Left lobe of liver (tissue), 2 donors: ENCODE data around the gene ABCA10. TPM values are rescaled to one million over a fixed set of nuclear protein-coding genes. Genes with fewer than 3 reads are reported as not detected.
"Not testable (repeated sequence)": the region's sequence is repeated elsewhere in the genome, so short reads cannot be mapped to it uniquely, and the experiment has no call there.

Source experiments
- ATAC-seq: fragments of 200-7000 bp; cut with Tn5 transposase; one replicate; pipeline ENCODE4 v1.9.1; 2020; ENCODE audit warnings: mild to moderate bottlenecking, moderate library complexity
- DNase-seq: peaks from one replicate; pipeline ENCODE4 v3.0.0-alpha.2; 2020; ENCODE audit warnings: low spot score
- total RNA-seq: library from RNA; stranded (reverse); gene quantifications from one replicate; pipeline ENCODE4 v1.2.1, GENCODE V29; 2021
- donor health status: DM: no; HTN: no; CAD: no; lungs with moderate emphysema.
- donor health status: DM: no; HTN: yes; CAD: no.

ABCA10 gene
- 3.1 TPM for total RNA-seq

- ATAC-seq (peak; percentile 62), DNase-seq (no peak)
These were observed at the start of gene ABCA10 for GRCh38 chr17:69228576-69228975. ABCA10 (minus strand) TSS chr17:69228824; CDS start chr17:69225358, 3,466 bp downstream.

- ATAC-seq, DNase-seq: not testable (repeated sequence)
These were observed 47.7 kb upstream of the ABCA10 start for GRCh38 chr17:69276279-69276678.

- DNase-seq (no peak), ATAC-seq (no peak)
These were observed 47.1 kb upstream of the ABCA10 start for GRCh38 chr17:69275751-69276150.

- DNase-seq: no peak
- no peak for ATAC-seq
These were observed 42.4 kb upstream of the ABCA10 start for GRCh38 chr17:69271023-69271422.

GRCh38 chr17:69269131-69269998 is 40.7 kb upstream of the ABCA10 start:
- ATAC-seq (peak; percentile 44), DNase-seq (no peak)

GRCh38 chr17:69268543-69269014 is 40.0 kb upstream of the ABCA10 start:
- peak; percentile 92 for ATAC-seq

GRCh38 chr17:69267219-69267618 is 38.6 kb upstream of the ABCA10 start:
- ATAC-seq: peak; percentile 20
- no peak for DNase-seq

More at GRCh38 chr17:69268543-69269014, 40.0 kb upstream of the ABCA10 start:
- peak; percentile 71 for DNase-seq

- no peak for DNase-seq
- ATAC-seq: no peak
These were observed 37.2 kb upstream of the ABCA10 start for GRCh38 chr17:69265873-69266272.

- DNase-seq (no peak), ATAC-seq (no peak)
These were observed 25.6 kb upstream of the ABCA10 start for GRCh38 chr17:69254187-69254586.

GRCh38 chr17:69250641-69251040 is 22.0 kb upstream of the ABCA10 start:
- no peak for DNase-seq
- ATAC-seq: no peak

- ATAC-seq (peak; percentile 90), DNase-seq (no peak)
These were observed 18.2 kb upstream of the ABCA10 start for GRCh38 chr17:69246726-69247375.

GRCh38 chr17:69246202-69246601 is 17.6 kb upstream of the ABCA10 start:
- ATAC-seq (no peak), DNase-seq (no peak)

- ATAC-seq (no peak), DNase-seq (no peak)
These were observed 17.0 kb upstream of the ABCA10 start for GRCh38 chr17:69245617-69246016.

- no peak for ATAC-seq
- DNase-seq: no peak
These were observed 11.3 kb upstream of the ABCA10 start for GRCh38 chr17:69239611-69240600.

- no peak for DNase-seq
- no peak for ATAC-seq
These were observed 8.3 kb upstream of the ABCA10 start for GRCh38 chr17:69236946-69237345.

- no peak for ATAC-seq
- no peak for DNase-seq
These were observed 7.8 kb upstream of the ABCA10 start for GRCh38 chr17:69236464-69236863.

- ATAC-seq (peak; percentile 90), DNase-seq (peak; percentile 74)
These were observed 6.9 kb upstream of the ABCA10 start for GRCh38 chr17:69235338-69236058.

GRCh38 chr17:69232650-69233049 is 4.0 kb upstream of the ABCA10 start:
- ATAC-seq: no peak
- no peak for DNase-seq

GRCh38 chr17:69231521-69231920 is 2.9 kb upstream of the ABCA10 start:
- ATAC-seq (no peak), DNase-seq (no peak)

GRCh38 chr17:69230939-69231338 is 2.3 kb upstream of the ABCA10 start:
- peak; percentile 55 for ATAC-seq

More at GRCh38 chr17:69230939-69231338, 2.3 kb upstream of the ABCA10 start:
- DNase-seq: no peak
